Peyer's patch (tissue), 4 donors: ENCODE results near the gene PRL.

ENCODE experiments used
- POLR2A ChIP-seq, 2 donors: fragments of 450-650 bp; IDR thresholded peaks; one replicate each; pipeline ENCODE4 v1.5.1; 2017; ENCODE audit warnings: antibody characterized with exemption in 2 of 2, mild to moderate bottlenecking in 2 of 2, moderate library complexity in 2 of 2
- TF ChIP-seq, protein P1 (sequence below), 6 experiments: fragments of 450-650 bp in 4 of 6; fragments of 200-600 bp in 2 of 6; sonication (generic) in 1 of 6; IDR thresholded peaks; one replicate each; pipeline ENCODE4 v1.5.1; 2017 to 2019; ENCODE audit warnings: antibody characterized with exemption in 6 of 6, mild to moderate bottlenecking in 3 of 6, moderate library complexity in 1 of 6

DNA sequence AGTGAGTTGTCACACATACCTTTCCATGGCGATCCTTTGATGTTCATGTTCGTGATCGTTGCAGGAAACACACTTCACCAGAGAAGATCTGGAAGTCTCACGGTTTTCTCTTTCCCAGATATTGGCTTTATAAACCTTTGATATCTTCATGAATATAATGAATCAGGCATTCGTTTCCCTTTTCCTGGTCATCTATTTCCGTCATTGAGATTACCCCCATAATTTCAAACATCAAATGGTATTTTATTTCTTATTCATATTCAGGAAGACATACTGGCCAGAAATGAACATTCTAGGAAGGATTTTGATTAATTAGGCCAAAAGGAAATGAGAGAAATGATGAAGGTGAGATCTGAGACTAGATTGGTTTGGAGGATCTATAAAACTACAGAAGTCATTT lies at the start of gene PRL:
- TF ChIP-seq POLR2A (IDR thresholded peaks at IDR 0.05) = no peak
- TF ChIP-seq, protein P1, sequence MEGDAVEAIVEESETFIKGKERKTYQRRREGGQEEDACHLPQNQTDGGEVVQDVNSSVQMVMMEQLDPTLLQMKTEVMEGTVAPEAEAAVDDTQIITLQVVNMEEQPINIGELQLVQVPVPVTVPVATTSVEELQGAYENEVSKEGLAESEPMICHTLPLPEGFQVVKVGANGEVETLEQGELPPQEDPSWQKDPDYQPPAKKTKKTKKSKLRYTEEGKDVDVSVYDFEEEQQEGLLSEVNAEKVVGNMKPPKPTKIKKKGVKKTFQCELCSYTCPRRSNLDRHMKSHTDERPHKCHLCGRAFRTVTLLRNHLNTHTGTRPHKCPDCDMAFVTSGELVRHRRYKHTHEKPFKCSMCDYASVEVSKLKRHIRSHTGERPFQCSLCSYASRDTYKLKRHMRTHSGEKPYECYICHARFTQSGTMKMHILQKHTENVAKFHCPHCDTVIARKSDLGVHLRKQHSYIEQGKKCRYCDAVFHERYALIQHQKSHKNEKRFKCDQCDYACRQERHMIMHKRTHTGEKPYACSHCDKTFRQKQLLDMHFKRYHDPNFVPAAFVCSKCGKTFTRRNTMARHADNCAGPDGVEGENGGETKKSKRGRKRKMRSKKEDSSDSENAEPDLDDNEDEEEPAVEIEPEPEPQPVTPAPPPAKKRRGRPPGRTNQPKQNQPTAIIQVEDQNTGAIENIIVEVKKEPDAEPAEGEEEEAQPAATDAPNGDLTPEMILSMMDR (IDR thresholded peaks at IDR 0.05) = no peak
